Panc1 (cell line): ENCODE data around the gene ZNF366. TPM values are rescaled to one million over a fixed set of nuclear protein-coding genes. Genes with fewer than 3 reads are reported as not detected.

Source experiments
- ATAC-seq: fragments of 200-7000 bp; cut with Tn5 transposase; 2 replicates; pipeline ENCODE4 v1.9.1; 2020; ENCODE audit warnings: mild to moderate bottlenecking, moderate library complexity
- BruUV-seq: library from RNA; stranded (reverse); fragments of 400-500 nt; replicated peaks from 2 replicates; lab custom pipeline; 2021; lab: Mats Ljungman, UMichigan
- CTCF ChIA-PET: fragments of 300-600 bp; sonication (Branson Sonifier 250); formaldehyde crosslinking; loops from one replicate; lab custom pipeline; 2022; ENCODE audit warnings: antibody characterized with exemption; lab: Charles Lee
- POLR2A ChIA-PET: fragments of 300-600 bp; sonication (Branson Sonifier 250); formaldehyde crosslinking; loops from one replicate; lab custom pipeline; 2022; ENCODE audit warnings: antibody characterized with exemption; lab: Charles Lee
- DNase-seq: peaks from one replicate; pipeline ENCODE4 v3.0.0-alpha.2; 2010; ENCODE audit warnings: low read depth, low spot score
- H3K27ac ChIP-seq: 2 replicates; pipeline ENCODE4 v1.5.1; 2011; ENCODE audit warnings: mild to moderate bottlenecking, low read length, inconsistent platforms
- H3K27me3 ChIP-seq: fragments of 200-500 bp; sonication (Bioruptor generic); 2 replicates; pipeline ENCODE4 v1.6.0; 2014; ENCODE audit warnings: low read length, inconsistent platforms; ENCODE audit not compliant: control insufficient read depth, insufficient read depth
- H3K36me3 ChIP-seq: fragments of 200-500 bp; sonication (Bioruptor generic); 2 replicates; pipeline ENCODE4 v1.5.1; 2014; ENCODE audit warnings: inconsistent platforms, mild to moderate bottlenecking, low read length, moderate library complexity; ENCODE audit not compliant: control insufficient read depth, insufficient read depth
- H3K4me1 ChIP-seq: 2 replicates; pipeline ENCODE4 v1.5.1; 2011; ENCODE audit warnings: inconsistent platforms, mild to moderate bottlenecking, low read length, moderate library complexity; ENCODE audit not compliant: control insufficient read depth, insufficient read depth
- H3K4me3 ChIP-seq, 2 experiments: 2 replicates each; pipeline ENCODE4 v1.5.1; 2011 to 2012; ENCODE audit warnings: low read depth in 2 of 2, low read length in 2 of 2, mild to moderate bottlenecking in 2 of 2, inconsistent platforms in 1 of 2, moderate library complexity in 1 of 2
- H3K9me3 ChIP-seq: fragments of 200-500 bp; sonication (Bioruptor generic); 2 replicates; pipeline ENCODE4 v1.5.1; 2014; ENCODE audit warnings: low read depth, mild to moderate bottlenecking, inconsistent platforms, low read length, moderate library complexity; ENCODE audit not compliant: control insufficient read depth, insufficient read depth
- CTCF ChIP-seq: fragments of 450-650 bp; IDR thresholded peaks from 2 replicates; pipeline ENCODE4 v1.5.1; 2017; ENCODE audit warnings: mild to moderate bottlenecking
- POLR2AphosphoS5 ChIP-seq: IDR thresholded peaks from 2 replicates; pipeline ENCODE4 v1.6.1; 2012; ENCODE audit warnings: mild to moderate bottlenecking, low read depth, low read length, moderate library complexity
- REST ChIP-seq, 2 experiments: IDR thresholded peaks; 2 replicates each; pipeline ENCODE4 v1.6.1; 2011 to 2012; ENCODE audit warnings: low read depth in 2 of 2, control low read depth in 1 of 2, low read length in 1 of 2, mild to moderate bottlenecking in 1 of 2, moderate library complexity in 1 of 2; ENCODE audit not compliant: insufficient read depth in 1 of 2
- SIN3A ChIP-seq: IDR thresholded peaks from 2 replicates; pipeline ENCODE4 v1.6.1; 2012; ENCODE audit warnings: low read depth, mild to moderate bottlenecking, low read length, moderate library complexity, borderline replicate concordance; ENCODE audit not compliant: insufficient read depth
- TCF7L2 ChIP-seq: IDR thresholded peaks from 2 replicates; pipeline ENCODE4 v1.6.1; 2011; ENCODE audit warnings: mild to moderate bottlenecking, low read depth, low read length, inconsistent platforms
- in situ Hi-C: cut with HindIII; loops from 2 replicates; pipeline ENCODE4 v1.10.0; 2016; ENCODE audit warnings: low sequenced_read_pairs, low pct_unique_long_range_greater_than_20kb
- intact Hi-C: fragments of 100-400 bp; cut with micrococcal nuclease; formaldehyde crosslinking; loops from one replicate; pipeline ENCODE4 v1.10.0; 2022; ENCODE audit not compliant: unreplicated experiment
- total RNA-seq: library from RNA; stranded (reverse); gene quantifications from one replicate; pipeline ENCODE4 v1.2.1, GENCODE V29; 2021; ENCODE audit not compliant: unreplicated experiment

The ZNF366 gene
- total RNA-seq, 1 experiment from 2014 or later, result not detected

- DNase-seq (no peak), ATAC-seq (no peak)
- no TSS peak for BruUV-seq
- TF ChIP-seq SIN3A (no peak), TCF7L2 (no peak), POLR2AphosphoS5 (no peak), REST (IDR thresholded peaks at IDR 0.05; ENCODE audit: insufficient read depth in 1 of 2, low read depth in 2 of 2, low read length in 1 of 2) (no peak), CTCF (no peak)
- no peaks in the 10 kb centered on the region for H3K36me3 ChIP-seq
- in situ Hi-C loops, result no loop called here
- H3K4me3 ChIP-seq, result no peak overlapping the region
- no peak overlapping the region for H3K27ac ChIP-seq
- CTCF ChIA-PET, result no interaction called here
- no peaks in the 10 kb centered on the region for H3K9me3 ChIP-seq
- no peaks in the 10 kb centered on the region for H3K27me3 ChIP-seq
- peaks cover 2% of the 10 kb centered on the region for H3K4me1 ChIP-seq
- intact Hi-C loops, result no loop called here
- POLR2A ChIA-PET, result no interaction called here
These were observed 59.5 kb downstream of the ZNF366 start for GRCh38 chr5:72447751-72448150.

GRCh38 chr5:72445969-72446368 is 61.2 kb downstream of the ZNF366 start:
- H3K27ac ChIP-seq, result no peak overlapping the region
- CTCF ChIA-PET, result no interaction called here

More at GRCh38 chr5:72445969-72446368, 61.2 kb downstream of the ZNF366 start:
- TF ChIP-seq CTCF (no peak), SIN3A (no peak), REST (IDR thresholded peaks at IDR 0.05; ENCODE audit: insufficient read depth in 1 of 2, low read depth in 2 of 2, low read length in 1 of 2) (no peak), TCF7L2 (no peak), POLR2AphosphoS5 (no peak)
- POLR2A ChIA-PET, result no interaction called here
- in situ Hi-C loops, result no loop called here
- H3K9me3 ChIP-seq, result no peaks in the 10 kb centered on the region
- BruUV-seq, result no TSS peak
- H3K4me3 ChIP-seq, result no peak overlapping the region
- ATAC-seq, result no peak
- intact Hi-C loops, result no loop called here
- H3K27me3 ChIP-seq, result no peaks in the 10 kb centered on the region
- no peaks in the 10 kb centered on the region for H3K4me1 ChIP-seq
- no peak for DNase-seq
- H3K36me3 ChIP-seq, result no peaks in the 10 kb centered on the region
